GM21528 (cell line): ENCODE measurements around the gene ITGA5.

ENCODE experiments used
- ATAC-seq: cut with Tn5 transposase; IDR thresholded peaks from one replicate; pipeline ENCODE4 v1.9.1; 2021; ENCODE audit warnings: mild to moderate bottlenecking, moderate library complexity; ENCODE audit not compliant: unreplicated experiment, low FRiP score

Gene ITGA5

GRCh38 chr12:54413284-54414190 is 5.5 kb downstream of the ITGA5 start:
- no peak for ATAC-seq

- no peak for ATAC-seq
These were observed 6.3 kb downstream of the ITGA5 start for GRCh38 chr12:54412786-54413185.

- ATAC-seq, result no peak
These were observed 6.7 kb downstream of the ITGA5 start for GRCh38 chr12:54412348-54412747.

GRCh38 chr12:54411391-54412241 is 7.5 kb downstream of the ITGA5 start:
- ATAC-seq, result no peak

GRCh38 chr12:54409267-54409666 is 9.8 kb downstream of the ITGA5 start:
- no peak for ATAC-seq

GRCh38 chr12:54407183-54407905 is 11.7 kb downstream of the ITGA5 start:
- no peak for ATAC-seq

- ATAC-seq, result no peak
These were observed 13.5 kb downstream of the ITGA5 start for GRCh38 chr12:54405573-54405972.

GRCh38 chr12:54405106-54405505 is 14.0 kb downstream of the ITGA5 start:
- no peak for ATAC-seq

GRCh38 chr12:54404061-54405004 is 14.7 kb downstream of the ITGA5 start:
- ATAC-seq, result no peak

- ATAC-seq, result no peak
These were observed 17.9 kb downstream of the ITGA5 start for GRCh38 chr12:54401119-54401518.

GRCh38 chr12:54398995-54399793 is 19.9 kb downstream of the ITGA5 start:
- peak; percentile 57 for ATAC-seq

- no peak for ATAC-seq
These were observed 20.8 kb downstream of the ITGA5 start for GRCh38 chr12:54398218-54398617.

- no peak for ATAC-seq
These were observed 21.9 kb downstream of the ITGA5 start for GRCh38 chr12:54397157-54397556.

- ATAC-seq, result no peak
These were observed 23.5 kb downstream of the ITGA5 start for GRCh38 chr12:54395545-54395944.

- ATAC-seq, result no peak
These were observed 24.1 kb downstream of the ITGA5 start for GRCh38 chr12:54394986-54395385.

- ATAC-seq, result no peak
These were observed 24.8 kb downstream of the ITGA5 start for GRCh38 chr12:54394281-54394719.

GRCh38 chr12:54393743-54394142 is 25.3 kb downstream of the ITGA5 start:
- ATAC-seq, result no peak

GRCh38 chr12:54393207-54393609 is 25.9 kb downstream of the ITGA5 start:
- no peak for ATAC-seq
